Upper lobe of left lung (tissue), 4 donors: Measurements from ENCODE around the gene DNAJC1.

ENCODE experiments used
- EP300 ChIP-seq, 4 donors: sonication (generic); formaldehyde crosslinking; IDR thresholded peaks; one replicate each; pipeline ENCODE4 v1.5.1; 2017; ENCODE audit warnings: antibody characterized with exemption in 4 of 4, control low read depth in 2 of 4
- POLR2A ChIP-seq, 4 donors: fragments of 450-650 bp; IDR thresholded peaks; one replicate each; pipeline ENCODE4 v1.5.1; 2016 to 2017; ENCODE audit warnings: antibody characterized with exemption in 4 of 4, mild to moderate bottlenecking in 2 of 4
- TF ChIP-seq, protein P1 (sequence below), 6 experiments: fragments of 450-650 bp in 4 of 6; fragments of 200-600 bp in 2 of 6; sonication (generic) in 2 of 6; IDR thresholded peaks; one replicate each; pipeline ENCODE4 v1.5.1; 2016 to 2019; ENCODE audit warnings: antibody characterized with exemption in 6 of 6

DNA sequence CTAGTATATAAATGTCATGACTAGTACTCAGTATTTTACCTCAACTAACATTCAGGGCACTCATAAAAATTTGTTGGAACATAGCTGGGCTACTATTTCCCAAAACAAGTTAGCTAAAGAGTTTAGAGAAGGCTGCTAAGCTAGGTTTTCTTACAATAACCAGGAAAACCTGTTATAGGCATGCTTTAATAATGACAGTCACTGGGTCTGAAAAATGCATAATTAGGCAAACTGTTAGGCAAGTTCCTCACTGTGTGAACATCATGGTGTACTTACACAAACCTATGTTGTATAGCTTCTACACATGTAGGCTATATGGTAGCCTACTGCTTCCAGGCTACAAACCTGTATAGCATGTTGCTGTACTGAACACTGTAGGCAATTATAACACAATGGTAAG is 79.0 kb downstream of the DNAJC1 start:
- TF ChIP-seq, protein P1, sequence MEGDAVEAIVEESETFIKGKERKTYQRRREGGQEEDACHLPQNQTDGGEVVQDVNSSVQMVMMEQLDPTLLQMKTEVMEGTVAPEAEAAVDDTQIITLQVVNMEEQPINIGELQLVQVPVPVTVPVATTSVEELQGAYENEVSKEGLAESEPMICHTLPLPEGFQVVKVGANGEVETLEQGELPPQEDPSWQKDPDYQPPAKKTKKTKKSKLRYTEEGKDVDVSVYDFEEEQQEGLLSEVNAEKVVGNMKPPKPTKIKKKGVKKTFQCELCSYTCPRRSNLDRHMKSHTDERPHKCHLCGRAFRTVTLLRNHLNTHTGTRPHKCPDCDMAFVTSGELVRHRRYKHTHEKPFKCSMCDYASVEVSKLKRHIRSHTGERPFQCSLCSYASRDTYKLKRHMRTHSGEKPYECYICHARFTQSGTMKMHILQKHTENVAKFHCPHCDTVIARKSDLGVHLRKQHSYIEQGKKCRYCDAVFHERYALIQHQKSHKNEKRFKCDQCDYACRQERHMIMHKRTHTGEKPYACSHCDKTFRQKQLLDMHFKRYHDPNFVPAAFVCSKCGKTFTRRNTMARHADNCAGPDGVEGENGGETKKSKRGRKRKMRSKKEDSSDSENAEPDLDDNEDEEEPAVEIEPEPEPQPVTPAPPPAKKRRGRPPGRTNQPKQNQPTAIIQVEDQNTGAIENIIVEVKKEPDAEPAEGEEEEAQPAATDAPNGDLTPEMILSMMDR (IDR thresholded peaks at IDR 0.05): no peak
- TF ChIP-seq POLR2A (IDR thresholded peaks at IDR 0.05): no peak
- TF ChIP-seq EP300 (IDR thresholded peaks at IDR 0.05): no peak
